GM23338 (cell line): ENCODE results near the gene SAFB. TPM values are rescaled to one million over a fixed set of nuclear protein-coding genes. Genes with fewer than 3 reads are reported as not detected.

Experiments used
- ATAC-seq: fragments of 200-7000 bp; cut with Tn5 transposase; 3 replicates; pipeline ENCODE4 v1.9.1; 2020
- DNase-seq: peaks from one replicate; pipeline ENCODE4 v3.0.0-alpha.2; 2015; ENCODE audit warnings: low spot score
- H2AFZ ChIP-seq: fragments of 200-600 bp; sonication (generic); 2 replicates; pipeline ENCODE4 v1.8.0; 2016; ENCODE audit warnings: antibody characterized with exemption, mild to moderate bottlenecking, moderate library complexity
- H3F3A ChIP-seq: fragments of 200-600 bp; sonication (generic); replicated peaks from 2 replicates; pipeline ENCODE4 v1.8.0; 2017; ENCODE audit warnings: antibody characterized with exemption, mixed run types, low read depth
- H3K27ac ChIP-seq: fragments of 200-600 bp; sonication (generic); 2 replicates; pipeline ENCODE4 v1.6.1; 2016; ENCODE audit warnings: low read depth
- H3K27me3 ChIP-seq: fragments of 200-600 bp; sonication (generic); 2 replicates; pipeline ENCODE4 v1.8.0; 2016; ENCODE audit warnings: mild to moderate bottlenecking, mixed run types, moderate library complexity; ENCODE audit not compliant: insufficient read depth
- H3K36me3 ChIP-seq: fragments of 200-600 bp; sonication (generic); 2 replicates; pipeline ENCODE4 v1.8.0; 2016; ENCODE audit warnings: mild to moderate bottlenecking; ENCODE audit not compliant: insufficient read depth
- H3K4me1 ChIP-seq: fragments of 200-600 bp; sonication (generic); 2 replicates; pipeline ENCODE4 v1.8.0; 2016; ENCODE audit warnings: mild to moderate bottlenecking, moderate library complexity; ENCODE audit not compliant: insufficient read depth
- H3K4me2 ChIP-seq: fragments of 200-600 bp; sonication (generic); 2 replicates; pipeline ENCODE4 v1.7.1; 2017; ENCODE audit warnings: mixed run types
- H3K4me3 ChIP-seq: fragments of 200-600 bp; sonication (generic); 2 replicates; pipeline ENCODE4 v1.6.1; 2016; ENCODE audit warnings: mixed run types
- H3K79me2 ChIP-seq: fragments of 200-600 bp; sonication (generic); replicated peaks from 2 replicates; pipeline ENCODE4 v1.8.0; 2017; ENCODE audit warnings: mild to moderate bottlenecking; ENCODE audit not compliant: insufficient read depth
- H3K9me2 ChIP-seq: fragments of 200-600 bp; sonication (generic); 2 replicates; pipeline ENCODE4 v1.8.0; 2017; ENCODE audit not compliant: insufficient read depth
- H4K20me1 ChIP-seq: fragments of 200-600 bp; sonication (generic); replicated peaks from 2 replicates; pipeline ENCODE4 v1.8.0; 2017; ENCODE audit warnings: mild to moderate bottlenecking; ENCODE audit not compliant: insufficient read depth
- H3K27ac Mint-ChIP-seq: 2 replicates; pipeline ENCODE4 v1.8.0; 2020; ENCODE audit warnings: inconsistent platforms, mild to moderate bottlenecking, moderate library complexity, mixed read lengths
- H3K27me3 Mint-ChIP-seq: 3 replicates; pipeline ENCODE4 v1.8.0; 2022; ENCODE audit warnings: low read depth, mild to moderate bottlenecking, moderate library complexity, mixed read lengths, inconsistent platforms; ENCODE audit not compliant: insufficient read depth, poor library complexity
- H3K36me3 Mint-ChIP-seq: 3 replicates; pipeline ENCODE4 v1.8.0; 2021; ENCODE audit warnings: low read depth, mild to moderate bottlenecking, inconsistent platforms, moderate library complexity, mixed read lengths
- H3K4me1 Mint-ChIP-seq: 3 replicates; pipeline ENCODE4 v1.8.0; 2020; ENCODE audit warnings: mild to moderate bottlenecking, inconsistent platforms, mixed read lengths
- H3K4me3 Mint-ChIP-seq: 3 replicates; pipeline ENCODE4 v1.8.0; 2021; ENCODE audit warnings: moderate library complexity, mild to moderate bottlenecking, inconsistent platforms, mixed read lengths
- H3K9me3 Mint-ChIP-seq: 3 replicates; pipeline ENCODE4 v1.8.0; 2020; ENCODE audit warnings: moderate library complexity, mild to moderate bottlenecking, inconsistent platforms, mixed read lengths
- CREB1 ChIP-seq: fragments of 250-450 bp; sonication (Bioruptor Pico); IDR thresholded peaks from 2 replicates; pipeline ENCODE4 v1.5.0; 2020; ENCODE audit warnings: low read depth, mild to moderate bottlenecking, moderate library complexity
- CTCF ChIP-seq, 2 experiments: fragments of 200-600 bp in 1 of 2; sonication (generic) in 1 of 2; conservative IDR thresholded peaks; 2 replicates each; pipeline versions ENCODE4 v1.5.1 to v1.6.1; 2016 to 2017; ENCODE audit warnings: antibody characterized with exemption in 2 of 2, low read depth in 2 of 2, mild to moderate bottlenecking in 2 of 2, moderate library complexity in 1 of 2
- ETS1 ChIP-seq: IDR thresholded peaks from 2 replicates; pipeline ENCODE4 v1.6.1; 2016; ENCODE audit warnings: antibody characterized with exemption
- EZH2 ChIP-seq: fragments of 200-600 bp; sonication (generic); IDR thresholded peaks from one replicate; pipeline ENCODE4 v1.8.0; 2017; ENCODE audit warnings: antibody characterized with exemption, mild to moderate bottlenecking, low read depth; ENCODE audit not compliant: unreplicated experiment
- EZH2phosphoT487 ChIP-seq: fragments of 200-600 bp; sonication (generic); IDR thresholded peaks from one replicate; pipeline ENCODE4 v1.8.1; 2018; ENCODE audit warnings: antibody characterized with exemption; ENCODE audit not compliant: unreplicated experiment
- NANOG ChIP-seq: IDR thresholded peaks from 2 replicates; pipeline ENCODE4 v1.6.1; 2016; ENCODE audit warnings: antibody characterized with exemption, borderline replicate concordance
- STAT1 ChIP-seq: IDR thresholded peaks from one replicate; pipeline ENCODE4 v1.6.1; 2016; ENCODE audit warnings: antibody characterized with exemption; ENCODE audit not compliant: unreplicated experiment
- ZNF114 ChIP-seq: fragments of 250-450 bp; sonication (Bioruptor Pico); IDR thresholded peaks from 2 replicates; pipeline ENCODE4 v1.5.0; 2020; ENCODE audit warnings: mild to moderate bottlenecking, moderate library complexity
- ZNF462 ChIP-seq: fragments of 250-450 bp; sonication (Bioruptor Pico); IDR thresholded peaks from 2 replicates; pipeline ENCODE4 v1.5.0; 2020; ENCODE audit warnings: mild to moderate bottlenecking, moderate library complexity
- polyA plus RNA-seq: library from polyadenylated mRNA; unstranded; fragments of >200 nt; fragmentation: Nextera tagmentation; extraction: Ambion mirVana; gene quantifications from 2 replicates; pipeline ENCODE4 v1.2.1, GENCODE V29; 2016
- total RNA-seq: library from RNA; depleted of rRNA; stranded (reverse); fragments of >200 nt; shearing (Covaris generic); gene quantifications from 2 replicates; pipeline ENCODE4 v1.2.3, GENCODE V29; 2014

Gene SAFB
- total and polyA plus RNA-seq, 2 experiments from 2014 or later: 85.2 to 109 TPM

DNA sequence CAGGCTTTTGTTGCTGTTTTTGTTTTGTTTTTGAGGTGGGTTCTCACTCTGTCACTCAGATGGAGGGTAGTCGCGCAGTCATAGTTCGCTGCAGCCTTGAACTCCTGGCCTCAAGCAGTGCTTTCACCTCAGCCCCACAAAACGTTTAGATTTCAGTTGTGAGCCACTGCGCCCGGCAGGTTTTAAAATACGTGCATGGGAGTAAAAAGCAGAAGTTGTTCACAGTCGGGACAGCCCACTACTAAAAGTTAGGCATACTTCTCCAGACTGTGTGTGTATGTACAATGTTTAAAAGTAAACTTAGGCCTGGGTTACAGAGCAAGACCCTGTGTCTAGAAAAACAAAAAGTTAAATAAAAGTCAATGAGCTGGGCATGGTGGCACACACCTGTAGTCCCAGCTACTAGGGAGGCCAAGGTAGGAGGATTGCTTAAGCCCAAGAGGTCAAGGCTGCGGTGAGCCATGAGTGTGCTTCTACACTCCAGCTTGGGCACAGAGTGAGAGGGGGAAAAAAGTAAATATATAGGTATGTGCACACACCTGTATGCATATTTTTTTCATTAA, 6.1 kb downstream of the SAFB start:
- Histone ChIP-seq H3K4me1 (peaks cover 14% of the 10 kb centered on the region; the same call in 1 of the 2 replicates), H2AFZ (no peak overlapping the region), H3K4me2 (no peak overlapping the region), H3K9me2 (no peaks in the 10 kb centered on the region), H3F3A (peaks cover 22% of the 10 kb centered on the region; the same call in 1 of the 2 replicates), H4K20me1 (peaks cover 92% of the 10 kb centered on the region), H3K4me3 (no peak overlapping the region), H3K79me2 (peaks cover 100% of the 10 kb centered on the region), H3K27ac (no peak overlapping the region), H3K36me3 (peaks cover 30% of the 10 kb centered on the region), H3K27me3 (no peaks in the 10 kb centered on the region)
- H3K27me3 Mint-ChIP-seq: no peaks in the 10 kb centered on the region
- peaks cover 28% of the 10 kb centered on the region for H3K4me1 Mint-ChIP-seq
- peaks cover 69% of the 10 kb centered on the region for H3K36me3 Mint-ChIP-seq
- H3K9me3 Mint-ChIP-seq: no peaks in the 10 kb centered on the region
- TF ChIP-seq CREB1 (no peak), CTCF (conservative IDR thresholded peaks at IDR 0.05; ENCODE audit: low read depth in 2 of 2) (no peak), EZH2phosphoT487 (no peak), EZH2 (no peak), NANOG (no peak), ZNF114 (CRISPR knock-in tag) (no peak), ZNF462 (CRISPR knock-in tag) (no peak), ETS1 (no peak), STAT1 (no peak)
- ATAC-seq (no peak), DNase-seq (no peak)
- no peak overlapping the region for H3K4me3 Mint-ChIP-seq
- H3K27ac Mint-ChIP-seq: no peak overlapping the region; the same call in 1 of the 2 replicates
